Hippocampal formation (tissue), 2 donors: ENCODE data around the gene ALKBH6.
A peak's percentile ranks its signal among the peaks of the same experiment; 100 is the strongest.
"Not testable (repeated sequence)": the region's sequence is repeated elsewhere in the genome, so short reads cannot be mapped to it uniquely, and the experiment has no call there.

Experiments used
- DNase-seq, 2 donors: peaks; one replicate each; lab custom pipeline; 2025; lab: John Stamatoyannopoulos, UW

The ALKBH6 gene

GRCh38 chr19:35992907-35993765, 20.9 kb downstream of the ALKBH6 start:
- DNase-seq = no peak

GRCh38 chr19:35991731-35992450, 22.1 kb downstream of the ALKBH6 start:
- no peak for DNase-seq

DNA sequence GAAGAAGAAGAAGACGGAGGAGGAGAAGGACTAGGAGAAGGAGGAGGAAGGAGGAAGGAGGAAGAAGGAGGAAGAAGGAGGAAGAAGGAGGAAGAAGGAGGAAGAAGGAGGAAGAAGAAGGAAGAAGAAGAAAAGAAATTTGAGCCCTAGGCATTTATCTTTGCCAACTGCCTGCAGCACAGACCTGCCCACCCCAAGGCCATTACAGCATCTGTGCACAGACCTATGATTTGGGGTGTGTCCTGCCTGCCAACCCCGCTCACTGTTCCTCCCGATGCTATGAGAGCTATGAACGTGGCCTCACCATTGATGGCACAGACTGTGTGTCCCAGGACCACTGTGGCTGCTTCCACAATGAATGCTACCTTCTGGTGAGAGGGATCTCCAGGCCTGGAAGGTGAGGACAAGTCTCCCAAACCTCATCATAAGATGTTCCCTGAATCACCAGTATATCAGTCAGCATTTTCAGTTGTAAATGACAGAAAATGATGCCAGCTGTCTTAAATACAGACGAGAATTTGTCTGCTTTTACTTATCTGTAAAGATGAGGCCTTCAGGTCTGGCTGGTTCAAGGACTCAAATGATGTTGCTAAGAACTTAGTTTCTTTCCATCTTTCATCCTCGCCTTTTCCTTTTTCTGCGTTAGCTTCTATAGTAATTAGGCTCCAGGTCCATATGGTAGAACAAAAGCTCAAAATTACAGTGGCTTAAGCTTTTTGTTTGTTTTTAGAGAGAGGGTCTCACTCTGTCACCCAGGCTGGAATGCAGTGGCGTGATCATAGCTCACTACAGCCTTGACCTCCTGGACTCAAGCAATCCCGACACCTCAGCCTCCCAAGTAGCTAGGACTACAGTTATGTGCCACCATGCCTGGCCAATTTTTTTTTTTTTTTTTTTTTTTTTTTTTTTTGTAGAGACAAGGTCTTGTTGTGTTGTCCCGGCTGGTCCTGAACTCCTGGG, 23.0 kb downstream of the ALKBH6 start:
- DNase-seq = no peak

- no peak for DNase-seq
These were observed 23.9 kb downstream of the ALKBH6 start for GRCh38 chr19:35990156-35990555.

GRCh38 chr19:35988824-35989223, 25.2 kb downstream of the ALKBH6 start:
- no peak for DNase-seq

- DNase-seq = no peak
These were observed 26.5 kb downstream of the ALKBH6 start for GRCh38 chr19:35987571-35987896.

DNA sequence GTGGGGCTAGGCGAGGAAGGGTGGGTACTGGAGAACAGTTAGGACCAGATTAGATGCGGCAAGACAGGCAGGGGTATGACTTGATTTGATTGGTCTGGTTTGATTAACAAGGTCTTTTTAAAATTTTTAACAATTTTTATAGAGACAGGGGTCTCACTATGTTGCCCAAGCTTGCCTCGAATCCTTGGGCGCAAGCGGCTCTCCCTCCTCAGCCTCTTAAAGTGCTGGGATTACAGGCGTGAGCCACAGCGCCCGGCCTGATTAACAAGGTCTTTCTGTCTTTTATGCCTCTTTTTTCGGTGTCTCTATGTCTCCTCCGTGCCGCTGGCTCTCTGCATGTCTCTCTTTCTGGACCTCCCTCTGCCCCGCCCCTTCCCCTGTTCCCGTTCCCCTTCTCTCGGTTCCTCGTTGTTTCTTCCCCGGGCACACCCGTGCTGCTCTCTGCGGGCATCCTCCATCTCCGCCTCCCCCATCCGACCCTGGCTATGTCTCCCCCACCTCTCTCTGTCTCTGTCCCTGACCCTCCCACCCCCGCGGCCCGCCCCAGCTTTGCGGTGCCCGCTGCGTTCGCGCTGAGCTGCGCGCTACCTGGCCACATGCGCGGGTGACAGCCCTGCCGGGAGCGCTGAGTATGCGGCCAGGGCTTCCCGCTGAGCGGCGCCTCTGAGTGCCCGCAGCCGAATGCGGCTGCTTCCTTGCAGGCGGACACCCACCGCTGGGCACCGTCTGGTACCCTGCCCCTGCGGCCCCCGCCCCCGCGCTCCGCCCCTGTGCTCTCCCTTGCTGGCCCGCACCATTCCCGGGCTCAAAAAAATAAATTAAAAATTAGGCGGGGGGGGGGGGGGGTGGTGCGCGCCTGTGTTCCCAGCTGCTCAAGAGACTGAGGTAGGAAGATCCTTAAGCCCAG, 27.1 kb downstream of the ALKBH6 start:
- DNase-seq = peak in 1 of 2 donors; percentile 23

GRCh38 chr19:35986111-35986510, 27.9 kb downstream of the ALKBH6 start:
- DNase-seq = no peak

DNA sequence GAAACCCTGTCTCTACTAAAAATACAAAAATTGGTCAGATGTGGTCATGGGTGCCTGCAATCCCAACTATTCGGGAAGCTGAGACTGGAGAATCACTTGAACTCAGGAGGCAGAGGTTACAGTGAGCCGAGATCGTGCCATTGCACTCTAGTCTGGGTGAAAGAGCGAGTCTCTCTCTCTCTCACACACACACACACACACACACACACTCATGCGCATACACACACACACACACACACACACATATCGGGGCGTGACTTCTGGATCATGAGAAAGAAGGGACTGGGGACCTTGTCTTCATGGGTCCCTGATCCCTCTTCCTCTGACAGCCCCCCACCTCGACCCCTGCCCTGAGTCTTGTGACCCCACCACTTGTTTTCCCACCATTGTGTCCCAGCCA, 30.8 kb downstream of the ALKBH6 start:
- DNase-seq = no peak

- DNase-seq = not testable (repeated sequence)
These were observed 33.0 kb downstream of the ALKBH6 start for GRCh38 chr19:35980997-35981396.

DNA sequence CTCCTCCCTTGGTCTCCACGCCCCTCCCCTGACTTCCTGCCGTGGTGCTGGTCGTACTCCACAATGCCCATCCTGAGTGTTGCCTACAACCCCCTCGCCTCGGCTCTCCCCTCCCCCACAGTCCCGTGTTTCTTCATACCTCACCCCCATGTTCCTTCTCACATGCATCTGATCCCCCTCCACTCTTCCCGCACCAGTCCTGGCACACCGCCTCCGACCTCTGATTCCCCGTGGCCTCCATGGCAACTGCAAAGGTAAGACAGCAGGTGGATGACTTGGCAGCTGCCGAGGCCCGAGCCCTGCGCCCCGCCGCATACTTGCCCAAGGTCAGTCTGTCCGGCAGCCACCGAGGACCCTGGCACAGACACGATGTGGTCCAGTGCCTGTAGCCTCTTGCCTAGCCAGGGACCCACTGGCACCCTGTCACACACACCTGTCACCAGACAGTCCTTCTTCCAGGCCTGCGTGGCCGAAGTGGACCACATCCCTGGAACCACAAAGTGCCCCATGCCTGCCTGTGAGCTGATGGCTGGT, 35.1 kb downstream of the ALKBH6 start:
- DNase-seq = no peak

DNA sequence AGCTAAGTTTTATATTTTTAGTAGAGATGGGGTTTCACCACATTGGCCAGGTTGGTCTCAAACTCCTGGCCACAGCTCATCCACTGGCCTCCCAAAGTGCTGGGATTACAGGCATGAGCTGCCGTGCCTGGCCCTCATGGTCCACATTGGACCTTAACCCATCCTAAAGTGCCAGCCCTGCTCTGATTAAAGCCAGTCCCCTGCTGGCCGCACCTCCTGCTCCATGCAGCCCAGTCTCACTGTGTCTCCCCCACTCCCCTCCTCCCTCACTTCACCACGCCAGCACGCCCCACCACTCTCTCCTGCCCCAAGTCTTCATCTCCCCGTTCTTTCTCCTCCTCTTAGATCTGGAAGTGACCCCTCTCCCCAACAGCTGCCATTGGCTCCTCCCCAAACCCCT, 35.7 kb downstream of the ALKBH6 start:
- DNase-seq = no peak

GRCh38 chr19:35977446-35978222, 36.4 kb downstream of the ALKBH6 start:
- DNase-seq = no peak

DNA sequence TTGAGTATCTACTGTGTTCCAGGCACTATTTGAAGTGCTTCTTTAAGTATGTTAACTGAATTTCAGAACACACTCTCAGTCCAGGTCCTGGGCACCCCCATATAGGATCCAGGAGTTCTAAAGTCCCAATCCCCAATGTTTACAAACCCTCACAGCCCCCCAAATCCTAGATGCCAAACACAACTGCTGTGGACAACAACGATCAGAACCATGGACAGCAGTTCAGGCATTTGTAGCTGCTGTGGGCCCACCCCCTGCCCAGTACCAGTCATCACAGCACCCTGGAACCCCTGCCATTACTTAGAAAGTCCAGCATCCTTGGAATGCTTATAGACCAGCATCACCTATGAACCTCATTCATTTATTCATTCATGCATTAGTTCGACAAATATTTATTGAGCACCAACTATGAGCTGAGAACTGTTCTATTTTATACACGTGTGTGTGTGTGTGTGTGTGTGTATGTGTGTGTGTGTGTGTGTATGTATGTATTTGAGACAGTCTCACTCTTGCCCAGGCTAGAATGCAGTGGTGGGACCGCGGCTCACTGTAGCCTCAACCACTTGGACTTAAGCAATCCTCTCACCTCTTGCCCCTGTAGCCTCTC, 38.3 kb downstream of the ALKBH6 start:
- DNase-seq = no peak

DNA sequence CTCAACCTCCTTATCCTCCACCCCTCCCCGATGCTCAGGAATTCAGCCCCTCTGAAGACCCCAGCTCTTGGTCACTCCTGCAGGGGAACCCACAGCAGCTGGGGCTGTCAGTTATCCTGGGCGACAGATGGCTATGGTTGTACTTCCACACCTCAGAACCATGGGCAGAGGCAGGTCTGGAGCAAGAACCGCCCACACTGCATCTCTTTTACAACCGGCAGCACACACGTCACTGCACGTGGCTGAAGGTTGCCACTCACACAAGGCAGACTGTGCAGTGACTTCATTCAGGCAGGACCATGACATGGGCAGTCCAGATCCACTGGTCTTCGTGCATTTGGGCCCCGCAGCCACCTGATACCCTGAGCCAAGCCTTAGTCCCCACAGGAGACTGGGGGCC, 40.5 kb downstream of the ALKBH6 start:
- DNase-seq = no peak

DNA sequence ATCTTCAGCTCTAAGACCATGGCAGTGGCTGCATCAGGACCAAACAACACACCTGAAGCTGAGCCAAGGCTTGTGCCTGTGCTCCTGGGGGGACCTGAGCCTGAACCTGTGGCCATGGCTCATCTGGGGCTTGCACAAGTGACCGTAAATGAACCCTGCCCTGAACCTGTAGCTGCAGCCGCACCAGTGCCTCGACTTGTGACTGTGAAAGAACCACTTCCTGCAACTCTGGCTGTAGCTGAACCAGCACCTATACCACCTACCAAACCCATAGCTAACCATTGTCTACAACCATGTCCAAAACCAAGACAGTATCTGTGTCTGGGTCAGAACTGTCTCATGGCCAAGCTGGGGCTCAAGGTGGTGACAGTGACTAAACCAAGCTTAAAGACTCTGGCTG, 47.2 kb downstream of the ALKBH6 start:
- no peak for DNase-seq

DNA sequence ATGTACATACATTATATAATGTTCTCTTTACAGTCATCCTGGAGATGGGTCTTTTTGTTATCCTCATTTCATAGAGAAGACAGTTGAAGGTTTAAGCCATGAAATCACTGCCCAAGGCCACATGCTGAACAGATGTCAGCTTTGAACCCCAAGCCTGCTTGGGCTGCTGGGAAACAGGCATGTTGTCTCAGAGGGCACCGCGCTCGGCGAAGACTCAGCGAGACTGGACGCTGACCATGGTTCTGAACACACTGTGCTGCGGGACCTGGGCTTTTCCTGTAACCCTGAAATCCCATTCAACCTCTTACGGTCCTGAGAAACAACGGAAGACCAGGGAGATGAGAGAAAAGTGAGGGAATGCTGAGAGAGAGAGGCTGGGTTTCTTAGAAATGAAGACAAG, 50.5 kb downstream of the ALKBH6 start:
- no peak for DNase-seq

GRCh38 chr19:35960432-35960972, 53.5 kb downstream of the ALKBH6 start:
- DNase-seq = no peak

DNA sequence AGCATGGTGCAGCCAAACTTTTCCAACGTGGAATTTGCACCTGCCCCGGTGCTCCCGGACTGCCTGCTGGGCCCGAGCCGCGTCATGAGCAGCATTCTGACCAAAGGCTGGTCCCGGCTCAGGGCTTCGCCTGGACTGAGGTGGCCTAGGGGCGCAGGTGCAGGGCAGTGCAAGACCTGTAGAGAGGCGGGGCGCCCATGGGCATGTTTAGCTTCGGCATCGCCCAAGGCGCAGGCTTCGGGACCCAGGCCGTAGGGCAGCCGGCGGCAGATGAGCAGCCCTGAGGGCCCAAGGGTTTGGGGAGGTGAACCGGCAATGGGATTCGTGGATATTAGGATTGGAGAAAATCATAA, 54.1 kb downstream of the ALKBH6 start:
- DNase-seq = no peak
